Activated naive CD4-positive, alpha-beta T cell treated with anti-CD3 and anti-CD28 coated beads, Interleukin-2, amount 10 ng/mL, durations not matched to agents 7 days and 5 days (primary cell): ENCODE measurements around the gene RHOT2.

Source experiments
- CTCF ChIA-PET: fragments of 350-600 bp; sonication (Branson Sonifier 250); formaldehyde crosslinking; loops from one replicate; lab custom pipeline; 2021; ENCODE audit warnings: antibody characterized with exemption; lab: Charles Lee
- DNase-seq: peaks from one replicate; pipeline ENCODE4 v3.0.0-alpha.2; 2020
- H3K27ac Mint-ChIP-seq: one replicate; pipeline ENCODE4 v1.8.0; 2021; ENCODE audit warnings: mild to moderate bottlenecking, moderate library complexity, mixed read lengths
- H3K27me3 Mint-ChIP-seq: one replicate; pipeline ENCODE4 v1.8.0; 2021; ENCODE audit warnings: mild to moderate bottlenecking, mixed read lengths
- H3K36me3 Mint-ChIP-seq: one replicate; pipeline ENCODE4 v1.8.0; 2021; ENCODE audit warnings: mixed read lengths
- H3K4me1 Mint-ChIP-seq: one replicate; pipeline ENCODE4 v1.8.0; 2021; ENCODE audit warnings: mixed read lengths
- H3K4me3 Mint-ChIP-seq: one replicate; pipeline ENCODE4 v1.8.0; 2021; ENCODE audit warnings: mild to moderate bottlenecking, moderate library complexity, mixed read lengths
- H3K9me3 Mint-ChIP-seq: one replicate; pipeline ENCODE4 v1.8.0; 2021; ENCODE audit warnings: mixed read lengths

The RHOT2 gene

GRCh38 chr16:648071-648780, 19.7 kb upstream of the RHOT2 start:
- Mint-ChIP-seq H3K9me3 (no peaks in the 10 kb centered on the region), H3K4me1 (peaks cover 25% of the 10 kb centered on the region), H3K36me3 (peaks cover 1% of the 10 kb centered on the region), H3K27me3 (no peaks in the 10 kb centered on the region), H3K4me3 (peak overlapping the region; percentile 74), H3K27ac (peak overlapping the region; percentile 81)
- CTCF ChIA-PET: interaction anchor here (0.7 to 1.6 kb wide), 4 partner anchors 12 to 153 kb away, joined by 3 read pairs; partner anchors contain the start of genes METTL26 and STUB1
- DNase-seq: peak; percentile 54

GRCh38 chr16:648781-649589, 18.9 kb upstream of the RHOT2 start, which contains the start of gene WDR90:
Gene WDR90 (plus strand): TSS chr16:649365. CDS start chr16:649417, 52 bp downstream.
- CTCF ChIA-PET: interaction anchor here (0.7 kb wide), 1 partner anchor 13 kb away, joined by 3 read pairs; the partner anchor contains the start of gene METTL26
- no peaks in the 10 kb centered on the region for H3K9me3 Mint-ChIP-seq
- DNase-seq: peak; percentile 96
- H3K27ac Mint-ChIP-seq: peak within 1 kb of the TSS; percentile 81
- peaks cover 1% of the 10 kb centered on the region for H3K36me3 Mint-ChIP-seq
- peaks cover 21% of the 10 kb centered on the region for H3K4me1 Mint-ChIP-seq
- H3K27me3 Mint-ChIP-seq: no peaks in the 10 kb centered on the region
- peak within 1 kb of the TSS; percentile 75 for H3K4me3 Mint-ChIP-seq

GRCh38 chr16:649631-650030, 18.3 kb upstream of the RHOT2 start:
- Mint-ChIP-seq H3K27me3 (no peaks in the 10 kb centered on the region), H3K4me3 (peak overlapping the region; percentile 75), H3K27ac (no peak overlapping the region), H3K36me3 (peaks cover 1% of the 10 kb centered on the region), H3K9me3 (no peaks in the 10 kb centered on the region), H3K4me1 (peaks cover 18% of the 10 kb centered on the region)
- DNase-seq: peak; percentile 58
- CTCF ChIA-PET: interaction anchor here (0.9 kb wide), 1 partner anchor 10 kb away, joined by 4 read pairs; no protein-coding TSS in a partner anchor

GRCh38 chr16:651844-652243, 16.1 kb upstream of the RHOT2 start:
- CTCF ChIA-PET: interaction anchor here (1.2 kb wide), 1 partner anchor 12 kb away, joined by 3 read pairs; no protein-coding TSS in a partner anchor

GRCh38 chr16:652454-653305, 15.3 kb upstream of the RHOT2 start:
- CTCF ChIA-PET: interaction anchor here (1.1 kb wide), 1 partner anchor 73 kb away, joined by 3 read pairs; no protein-coding TSS in a partner anchor
- no peak for DNase-seq
- no peaks in the 10 kb centered on the region for H3K27me3 Mint-ChIP-seq
- no peak overlapping the region for H3K27ac Mint-ChIP-seq
- H3K4me1 Mint-ChIP-seq: peaks cover 17% of the 10 kb centered on the region
- no peak overlapping the region for H3K4me3 Mint-ChIP-seq
- no peaks in the 10 kb centered on the region for H3K9me3 Mint-ChIP-seq
- H3K36me3 Mint-ChIP-seq: peaks cover 1% of the 10 kb centered on the region

More at GRCh38 chr16:651844-652243, 16.1 kb upstream of the RHOT2 start:
- no peak for DNase-seq
- Mint-ChIP-seq H3K9me3 (no peaks in the 10 kb centered on the region), H3K4me3 (no peak overlapping the region), H3K27me3 (no peaks in the 10 kb centered on the region), H3K4me1 (peaks cover 17% of the 10 kb centered on the region), H3K36me3 (peaks cover 1% of the 10 kb centered on the region), H3K27ac (no peak overlapping the region)

GRCh38 chr16:654034-654433, 13.9 kb upstream of the RHOT2 start:
- H3K4me1 Mint-ChIP-seq: peaks cover 10% of the 10 kb centered on the region
- peaks cover 1% of the 10 kb centered on the region for H3K36me3 Mint-ChIP-seq
- H3K27ac Mint-ChIP-seq: no peak overlapping the region
- no peaks in the 10 kb centered on the region for H3K9me3 Mint-ChIP-seq
- CTCF ChIA-PET: no interaction called here
- no peaks in the 10 kb centered on the region for H3K27me3 Mint-ChIP-seq
- DNase-seq: no peak
- H3K4me3 Mint-ChIP-seq: no peak overlapping the region

GRCh38 chr16:657487-657886, 10.4 kb upstream of the RHOT2 start:
- H3K27me3 Mint-ChIP-seq: no peaks in the 10 kb centered on the region
- H3K4me3 Mint-ChIP-seq: no peak overlapping the region
- H3K4me1 Mint-ChIP-seq: peaks cover 5% of the 10 kb centered on the region
- no peaks in the 10 kb centered on the region for H3K9me3 Mint-ChIP-seq
- DNase-seq: no peak
- CTCF ChIA-PET: no interaction called here
- peaks cover 1% of the 10 kb centered on the region for H3K36me3 Mint-ChIP-seq
- no peak overlapping the region for H3K27ac Mint-ChIP-seq

- H3K4me3 Mint-ChIP-seq: no peak overlapping the region
Measured at GRCh38 chr16:658679-659571, 9.0 kb upstream of the RHOT2 start.

GRCh38 chr16:659618-660017, 8.3 kb upstream of the RHOT2 start:
- Mint-ChIP-seq H3K27ac (no peak overlapping the region), H3K36me3 (no peaks in the 10 kb centered on the region), H3K27me3 (no peaks in the 10 kb centered on the region), H3K4me3 (no peak overlapping the region), H3K9me3 (no peaks in the 10 kb centered on the region), H3K4me1 (peaks cover 5% of the 10 kb centered on the region)
- CTCF ChIA-PET: interaction anchor here (1.2 kb wide), 1 partner anchor 9 kb away, joined by 4 read pairs; no protein-coding TSS in a partner anchor
- no peak for DNase-seq

More at GRCh38 chr16:658679-659571, 9.0 kb upstream of the RHOT2 start:
- Mint-ChIP-seq H3K27me3 (no peaks in the 10 kb centered on the region), H3K9me3 (no peaks in the 10 kb centered on the region), H3K27ac (no peak overlapping the region), H3K4me1 (peaks cover 5% of the 10 kb centered on the region), H3K36me3 (no peaks in the 10 kb centered on the region)
- CTCF ChIA-PET: interaction anchor here (1.2 kb wide), 1 partner anchor 9 kb away, joined by 4 read pairs; no protein-coding TSS in a partner anchor
- no peak for DNase-seq

- Mint-ChIP-seq H3K36me3 (no peaks in the 10 kb centered on the region), H3K27me3 (no peaks in the 10 kb centered on the region), H3K9me3 (no peaks in the 10 kb centered on the region), H3K4me3 (no peak overlapping the region), H3K4me1 (peaks cover 5% of the 10 kb centered on the region), H3K27ac (no peak overlapping the region)
- CTCF ChIA-PET: no interaction called here
- DNase-seq: no peak
Measured at GRCh38 chr16:660132-660458, 7.8 kb upstream of the RHOT2 start.

GRCh38 chr16:660459-661183, 7.3 kb upstream of the RHOT2 start:
- Mint-ChIP-seq H3K36me3 (no peaks in the 10 kb centered on the region), H3K4me3 (no peak overlapping the region), H3K4me1 (peaks cover 5% of the 10 kb centered on the region), H3K27me3 (no peaks in the 10 kb centered on the region), H3K27ac (no peak overlapping the region), H3K9me3 (no peaks in the 10 kb centered on the region)
- DNase-seq: peak; percentile 75
- CTCF ChIA-PET: no interaction called here

GRCh38 chr16:661184-661821, 6.6 kb upstream of the RHOT2 start:
- no peak overlapping the region for H3K4me3 Mint-ChIP-seq
- peak overlapping the region; percentile 11 for H3K27ac Mint-ChIP-seq
- DNase-seq: no peak
- H3K9me3 Mint-ChIP-seq: no peaks in the 10 kb centered on the region
- CTCF ChIA-PET: no interaction called here
- no peaks in the 10 kb centered on the region for H3K27me3 Mint-ChIP-seq
- no peaks in the 10 kb centered on the region for H3K36me3 Mint-ChIP-seq
- peaks cover 5% of the 10 kb centered on the region for H3K4me1 Mint-ChIP-seq
